ENCODE results near the gene TOGARAM2.
"Not testable (repeated sequence)": the region's sequence is repeated elsewhere in the genome, so short reads cannot be mapped to it uniquely, and the experiment has no call there.

The TOGARAM2 gene

DNA sequence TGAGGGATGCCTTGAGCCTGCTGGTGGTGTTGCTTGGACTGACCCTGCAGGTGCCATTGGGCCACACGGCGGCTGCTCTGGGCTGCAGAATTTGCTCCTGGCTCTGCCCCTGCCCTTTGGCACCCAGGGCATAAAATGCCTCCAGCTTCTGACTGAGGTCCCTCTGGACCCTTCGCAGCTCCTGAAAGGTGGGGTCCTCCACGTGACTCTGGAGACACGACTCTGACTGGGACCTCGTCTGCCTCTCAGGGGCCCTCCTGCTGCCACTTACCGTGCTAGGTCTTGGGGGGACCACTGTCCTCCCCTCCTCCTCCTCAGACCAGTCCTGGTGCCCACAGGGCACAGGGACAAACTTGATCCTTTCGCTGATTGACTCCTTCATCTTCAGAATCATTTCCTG is 91.2 kb downstream of the TOGARAM2 start:
- DNase-seq (ENCODE audit: low read depth in 2 of 2), result no peak

DNA sequence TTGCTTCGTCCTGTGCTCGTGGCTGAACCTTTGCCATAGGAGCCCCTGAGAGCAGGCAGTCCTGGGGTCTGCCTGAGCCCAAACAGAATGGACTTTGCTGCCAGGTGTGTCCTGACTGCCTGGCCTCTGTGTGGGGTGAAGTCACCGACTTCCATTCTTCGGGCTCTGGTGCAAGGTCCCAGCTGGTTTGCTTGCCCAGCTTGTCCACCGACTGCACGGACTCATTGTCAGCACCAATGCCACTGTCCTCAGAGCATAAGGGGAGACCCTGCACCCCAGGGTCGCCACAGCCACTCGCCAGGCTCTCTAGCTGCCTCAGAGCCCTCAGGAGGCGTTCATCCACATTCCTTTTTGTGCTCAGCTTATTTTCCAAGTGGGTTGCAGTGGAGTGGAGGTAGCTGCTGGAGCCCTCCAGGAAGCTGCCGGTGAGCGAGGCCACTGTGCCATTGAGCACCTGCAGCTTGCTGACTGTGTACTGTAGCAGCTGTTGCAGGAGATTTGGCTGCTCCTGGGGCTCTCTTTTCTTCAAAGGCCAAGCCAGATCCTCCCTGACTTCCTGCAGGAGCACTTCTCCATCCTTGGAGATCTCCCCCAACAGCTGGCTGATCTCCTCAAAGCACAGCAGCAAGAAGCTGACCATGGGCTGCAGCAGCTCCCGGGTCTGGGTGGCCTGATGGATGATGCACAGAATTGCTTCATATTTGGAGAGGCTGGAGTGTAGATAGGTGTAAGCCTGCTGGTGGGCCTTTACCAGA is 92.0 kb downstream of the TOGARAM2 start:
- no peak for DNase-seq (ENCODE audit: low read depth in 2 of 2)

DNA sequence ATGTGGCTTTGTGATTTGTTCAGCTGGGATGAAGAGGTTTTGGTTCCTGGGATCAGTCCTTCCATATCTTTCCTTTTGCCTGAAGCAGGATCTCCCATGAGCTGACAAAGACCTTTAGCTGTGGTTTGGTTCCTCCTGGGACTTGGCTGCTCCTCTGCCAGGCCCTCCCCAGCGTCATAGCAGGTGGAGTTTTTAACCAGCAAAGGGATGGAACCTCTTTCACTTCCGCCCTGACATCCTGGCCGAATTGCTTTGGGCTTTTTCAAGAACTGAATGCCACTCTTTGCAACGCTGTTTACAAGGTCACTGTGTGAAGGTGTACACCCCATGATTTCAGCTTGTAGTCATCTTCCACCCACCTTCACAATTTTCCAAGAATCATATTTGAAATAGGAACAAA is 92.8 kb downstream of the TOGARAM2 start:
- DNase-seq (ENCODE audit: low read depth in 2 of 2), result no peak

DNA sequence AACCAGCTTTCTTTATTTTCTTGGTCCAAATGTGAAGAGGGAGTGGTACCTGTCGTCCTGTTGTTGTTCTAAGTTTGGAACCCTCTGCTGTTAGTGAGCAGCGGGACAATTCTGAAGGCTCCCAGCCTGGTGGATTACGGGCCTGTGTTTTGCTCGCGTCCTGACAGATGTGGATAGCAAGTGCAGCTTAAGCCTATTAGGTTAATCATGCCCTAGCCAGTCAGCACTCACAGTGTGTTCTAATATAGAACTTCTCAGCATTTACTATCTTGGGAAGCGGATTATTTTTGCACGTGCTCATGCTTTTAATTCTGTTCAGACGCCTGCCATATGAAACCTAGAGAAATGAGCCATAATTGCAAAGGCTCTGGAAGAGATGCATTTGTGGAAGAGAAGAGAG is 93.3 kb downstream of the TOGARAM2 start, which contains the start of gene PCARE:
Gene PCARE, minus strand, starts transcription at position 113 of the 400 bp plus-strand sequence. CDS start 262 bp downstream, outside the sequence.
- no peak for DNase-seq (ENCODE audit: low read depth in 2 of 2)

DNA sequence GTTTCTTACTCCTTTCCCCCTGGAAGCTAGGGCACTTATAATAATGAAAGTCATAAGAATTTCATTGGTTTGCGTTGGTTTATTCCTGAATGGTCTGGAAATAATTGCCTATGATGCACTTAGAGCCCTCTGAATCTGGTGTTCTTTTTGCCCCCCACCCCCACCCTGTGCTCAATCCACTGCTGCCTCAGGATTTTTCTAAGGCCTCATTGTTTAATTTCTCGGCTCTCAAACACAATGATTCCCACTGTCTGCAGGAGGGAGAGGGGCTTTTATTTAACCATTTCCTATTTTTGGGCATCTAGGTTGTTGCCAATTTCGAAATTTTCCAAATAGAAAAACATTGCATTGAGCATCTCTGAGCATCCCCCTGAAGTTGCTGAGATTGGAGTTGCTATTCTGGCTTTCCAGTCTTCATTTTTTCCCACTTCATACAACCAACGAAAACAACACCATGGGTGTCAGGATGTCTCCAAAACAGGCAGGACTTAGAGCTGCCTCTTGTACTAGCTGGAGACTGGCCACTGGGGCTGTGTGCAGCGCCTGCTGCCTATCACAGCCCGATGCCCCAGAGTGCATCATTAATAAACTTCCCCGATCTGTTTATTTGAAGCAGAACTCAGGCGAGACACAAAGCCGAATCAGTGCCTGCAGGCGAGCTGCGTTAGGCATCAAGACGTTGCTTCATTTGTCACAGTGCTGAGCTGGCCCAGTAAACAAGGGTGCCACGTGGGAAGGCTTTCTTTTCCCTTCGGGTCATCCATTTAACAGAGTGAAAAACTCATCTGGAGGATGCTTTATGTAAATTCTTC is 95.0 kb downstream of the TOGARAM2 start:
- no peak for DNase-seq (ENCODE audit: low read depth in 2 of 2)

DNA sequence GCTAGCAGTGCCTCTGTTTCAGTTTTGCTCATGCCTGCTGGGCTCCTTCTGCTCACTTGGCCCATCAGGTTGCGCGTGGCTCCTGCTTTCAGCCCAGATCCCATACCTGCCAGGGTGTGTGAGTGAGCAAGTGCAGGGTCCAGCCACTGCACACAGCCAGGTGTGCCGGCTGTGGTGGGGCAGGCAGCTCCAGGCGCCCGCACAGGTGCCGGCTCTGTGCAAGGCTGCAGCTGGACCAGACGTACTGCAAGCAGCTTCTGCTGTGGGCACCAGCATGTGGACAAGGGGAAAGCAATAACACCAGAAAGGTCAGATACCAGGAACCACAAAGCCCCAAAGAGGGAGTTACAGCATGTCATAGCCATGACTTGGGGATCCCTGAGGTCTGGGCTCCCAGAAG is 98.8 kb downstream of the TOGARAM2 start:
- DNase-seq (ENCODE audit: low read depth in 2 of 2), result no peak

DNA sequence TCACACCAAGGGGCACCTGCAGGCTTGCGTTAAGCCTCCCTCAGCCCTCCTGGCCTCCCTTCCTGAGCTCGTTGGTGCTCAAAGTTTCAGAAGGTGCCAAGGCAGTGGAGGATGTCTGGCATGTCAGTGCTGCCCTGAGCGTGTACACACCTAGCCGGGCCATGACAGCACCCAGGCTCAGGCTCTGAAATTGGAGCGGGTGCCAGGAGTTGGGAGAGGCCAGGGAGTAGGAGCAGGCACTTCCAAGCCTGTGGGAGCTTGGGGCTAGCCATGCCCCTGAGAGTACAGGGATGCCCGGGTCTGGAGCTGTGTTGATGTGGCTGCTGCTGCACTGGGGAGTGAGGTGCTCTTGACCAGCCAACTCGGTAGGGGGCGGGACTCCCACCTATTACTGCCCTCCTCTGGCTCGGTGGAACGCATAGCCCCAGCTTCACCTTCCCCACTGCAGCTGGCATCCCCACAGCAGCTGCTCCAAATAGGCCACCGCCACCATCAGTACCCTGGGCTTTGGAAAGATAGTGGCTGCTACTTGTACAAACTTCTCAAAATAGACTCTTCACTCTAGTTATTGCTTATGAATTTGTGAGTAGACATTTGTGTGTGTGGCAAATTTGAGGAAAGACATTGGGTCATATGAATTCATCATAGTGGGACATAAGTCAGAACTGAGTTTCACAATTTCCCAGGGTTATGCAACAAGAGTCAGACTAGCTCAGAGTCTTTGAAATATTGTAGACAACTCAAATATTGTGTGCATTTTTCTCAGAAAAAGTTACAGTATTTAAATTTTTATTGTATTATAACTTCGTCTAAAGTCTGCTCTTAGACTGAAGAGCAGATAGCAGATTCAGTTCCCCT is 100.0 kb downstream of the TOGARAM2 start:
- no peak for DNase-seq (ENCODE audit: low read depth in 2 of 2)

DNA sequence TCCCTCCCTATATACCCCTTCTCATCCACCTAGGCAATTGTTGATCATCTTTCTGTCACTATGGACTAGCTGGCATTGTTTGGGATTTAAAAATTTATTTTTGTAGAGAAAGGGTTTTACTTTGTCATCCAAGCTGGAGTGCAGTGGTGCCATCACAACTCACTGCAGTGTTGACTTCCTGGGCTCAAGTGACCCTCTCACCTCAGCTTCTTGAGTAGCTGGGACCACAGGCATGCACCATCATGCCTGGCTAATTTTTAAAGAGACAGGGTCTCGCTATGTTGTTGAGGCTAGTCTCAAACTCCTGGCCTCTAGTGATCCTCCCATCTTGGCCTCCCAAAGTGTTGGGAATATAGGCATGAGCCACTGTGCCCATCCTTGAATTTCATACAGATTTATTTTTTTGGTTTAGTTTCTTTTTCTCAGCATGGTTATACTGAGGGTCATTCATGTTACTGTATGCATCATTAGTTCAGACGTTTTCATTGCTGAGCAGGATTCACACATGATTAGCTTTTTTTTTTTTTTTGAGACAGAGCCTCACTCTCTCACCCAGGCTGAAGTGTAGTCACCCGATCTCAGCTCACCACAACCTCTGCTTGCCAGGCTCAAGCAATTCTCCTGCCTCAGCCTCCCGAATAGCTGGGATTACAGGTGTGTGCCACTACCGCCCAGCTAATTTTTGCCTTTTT is 101.9 kb downstream of the TOGARAM2 start:
- DNase-seq (ENCODE audit: low read depth in 2 of 2), result no peak

DNA sequence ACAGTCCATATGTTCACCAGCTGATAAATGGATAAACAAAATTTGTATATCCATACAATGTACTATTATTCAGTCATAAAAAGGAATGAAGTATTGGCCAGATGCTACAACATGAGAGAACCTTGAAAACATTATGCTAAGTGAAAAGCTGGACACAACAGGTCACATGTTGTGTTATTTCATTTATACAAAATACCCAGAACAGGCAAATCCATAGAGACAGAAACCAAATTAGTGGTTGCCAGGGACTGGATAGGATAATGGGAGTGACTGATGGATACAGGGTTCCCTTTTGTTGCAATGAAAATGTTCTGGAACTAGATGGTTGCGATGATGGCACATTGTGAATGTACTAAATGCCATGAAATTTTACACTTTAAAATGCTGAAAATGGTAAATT is 103.5 kb downstream of the TOGARAM2 start:
- DNase-seq (ENCODE audit: low read depth in 2 of 2), result no peak

DNA sequence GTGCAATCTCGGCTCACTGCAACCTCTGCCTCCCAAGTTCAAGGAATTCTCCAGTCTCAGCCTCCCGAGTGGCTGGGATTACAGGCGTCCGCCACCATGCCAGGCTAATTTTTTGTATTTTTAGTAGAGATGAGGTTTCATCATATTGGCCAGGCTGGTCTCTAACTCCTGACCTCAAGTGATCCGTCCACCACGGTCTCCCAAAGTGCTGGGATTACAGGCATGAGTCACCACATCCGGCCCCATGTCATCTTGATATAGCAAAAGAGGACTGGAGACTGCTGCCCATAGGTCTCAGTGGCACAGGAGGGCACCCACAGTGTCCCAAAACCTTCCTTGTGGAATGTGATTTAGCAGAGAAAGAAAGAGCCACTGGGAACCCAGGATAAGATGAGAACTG is 109.2 kb downstream of the TOGARAM2 start:
- not testable (repeated sequence) for DNase-seq (ENCODE audit: low read depth in 2 of 2)

DNA sequence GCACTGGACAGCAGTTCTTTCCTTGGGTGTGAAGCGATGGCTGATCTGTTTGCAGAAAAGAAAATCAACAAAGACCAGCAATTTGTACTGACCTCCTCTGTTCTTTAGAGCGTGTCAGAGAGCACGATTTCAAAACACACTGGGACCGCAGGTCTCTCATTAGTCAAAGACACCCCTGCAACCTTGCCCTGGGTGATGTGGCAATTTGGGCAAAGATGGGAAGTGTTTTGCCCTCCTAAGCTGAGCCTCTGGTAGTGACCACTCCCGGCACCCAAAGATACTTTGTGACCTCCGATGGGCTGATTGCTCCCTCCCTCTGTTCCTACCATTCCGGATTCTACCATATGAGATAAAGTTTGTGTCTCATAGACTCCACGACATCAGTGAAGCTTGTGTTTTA is 115.9 kb downstream of the TOGARAM2 start:
- DNase-seq (ENCODE audit: low read depth in 2 of 2), result no peak

DNA sequence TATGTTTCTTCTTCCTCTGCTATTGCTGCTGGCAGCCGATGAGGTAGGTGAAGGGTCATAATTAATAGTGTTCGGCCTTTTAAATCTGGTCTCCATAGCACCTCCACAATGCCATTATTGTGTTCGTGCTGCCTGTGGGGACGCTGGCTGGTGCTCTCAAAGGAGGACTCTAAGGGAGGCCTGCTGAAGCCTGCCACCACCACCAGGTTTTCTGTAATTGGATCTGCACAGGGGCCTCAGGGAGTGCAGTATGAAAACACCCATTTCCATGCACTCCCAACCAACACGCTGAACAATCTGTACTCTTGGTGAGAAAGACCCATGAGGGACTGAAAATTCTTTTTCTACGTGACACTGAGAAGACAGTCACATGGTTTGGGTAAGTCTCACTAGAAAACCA is 116.5 kb downstream of the TOGARAM2 start:
- DNase-seq (ENCODE audit: low read depth in 2 of 2), result no peak

DNA sequence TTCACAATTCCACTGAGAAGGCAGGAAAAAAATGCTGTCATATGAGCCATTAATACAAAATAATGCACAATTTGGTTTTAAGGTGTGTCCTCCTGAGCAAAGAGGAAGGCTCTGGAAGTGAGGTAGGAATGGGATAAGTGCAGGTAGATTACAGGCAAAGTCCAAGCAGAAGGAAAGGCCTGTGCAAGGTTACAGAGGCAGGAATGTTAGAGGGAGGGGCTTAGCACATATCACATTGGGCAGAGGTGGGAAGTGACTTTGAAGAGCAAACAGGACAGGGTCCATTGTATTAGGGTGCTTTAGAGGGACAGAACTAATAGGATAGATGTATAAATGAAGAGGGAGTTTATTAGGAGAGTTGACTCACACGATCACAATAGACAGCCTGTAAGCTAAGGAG is 119.5 kb downstream of the TOGARAM2 start:
- no peak for DNase-seq (ENCODE audit: low read depth in 2 of 2)
